GM11168 (cell line): ENCODE data around the gene MARCHF6.
"Not testable (repeated sequence)": the region's sequence is repeated elsewhere in the genome, so short reads cannot be mapped to it uniquely, and the experiment has no call there.

Source experiments
- in situ Hi-C: fragments of 300-500 bp; cut with MboI; formaldehyde crosslinking; loops from one replicate; pipeline ENCODE4 v1.12.0; 2022; ENCODE audit warnings: low sequenced_read_pairs; ENCODE audit not compliant: unreplicated experiment

The MARCHF6 gene

DNA sequence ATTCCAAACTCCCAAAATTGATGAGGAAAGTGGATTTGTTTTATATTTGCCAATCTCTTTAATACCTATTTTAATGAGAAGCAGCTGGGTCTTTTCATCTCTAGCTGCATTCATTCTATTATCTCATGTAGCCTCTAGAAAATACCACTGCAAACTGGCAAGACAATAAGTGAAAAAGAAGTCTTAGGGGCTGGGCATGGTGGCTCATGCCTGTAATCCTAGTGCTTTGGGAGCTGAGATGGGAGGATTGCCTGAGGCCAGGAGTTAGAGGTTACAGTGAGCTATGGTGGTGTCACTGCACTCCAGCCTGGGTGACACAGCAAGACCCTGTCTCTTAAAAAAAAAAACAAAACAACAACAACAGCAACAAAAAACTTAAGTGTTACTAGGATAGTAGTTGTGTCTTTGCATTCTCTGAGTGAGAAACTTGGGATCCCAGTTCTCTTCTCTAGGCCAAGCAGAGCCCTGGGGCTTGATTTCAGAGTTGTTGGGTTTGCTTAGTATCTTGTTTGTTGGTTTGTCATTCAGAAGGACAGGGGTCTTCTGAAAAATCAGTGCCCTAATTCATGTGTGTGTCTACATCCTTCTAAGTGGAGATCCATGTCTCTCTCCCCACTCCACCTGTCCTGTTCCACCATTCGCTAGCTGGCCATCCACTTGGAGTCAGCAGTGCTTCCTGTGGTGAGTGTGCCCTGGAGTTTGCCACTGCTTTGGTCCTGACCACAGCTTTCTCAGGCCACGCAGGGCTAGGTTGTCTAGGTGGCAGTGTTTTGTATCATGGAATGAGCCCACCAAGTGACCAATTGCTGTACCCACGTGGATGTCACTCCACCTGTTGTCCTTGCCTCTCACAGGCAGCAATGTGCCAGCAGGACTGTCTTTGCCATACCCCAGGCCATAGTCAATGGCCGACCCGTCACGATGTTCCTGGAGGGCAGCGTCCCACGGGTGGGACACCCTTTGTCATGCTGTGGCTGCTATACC, 19.5 kb downstream of the MARCHF6 start:
- in situ Hi-C loops: no loop called here

DNA sequence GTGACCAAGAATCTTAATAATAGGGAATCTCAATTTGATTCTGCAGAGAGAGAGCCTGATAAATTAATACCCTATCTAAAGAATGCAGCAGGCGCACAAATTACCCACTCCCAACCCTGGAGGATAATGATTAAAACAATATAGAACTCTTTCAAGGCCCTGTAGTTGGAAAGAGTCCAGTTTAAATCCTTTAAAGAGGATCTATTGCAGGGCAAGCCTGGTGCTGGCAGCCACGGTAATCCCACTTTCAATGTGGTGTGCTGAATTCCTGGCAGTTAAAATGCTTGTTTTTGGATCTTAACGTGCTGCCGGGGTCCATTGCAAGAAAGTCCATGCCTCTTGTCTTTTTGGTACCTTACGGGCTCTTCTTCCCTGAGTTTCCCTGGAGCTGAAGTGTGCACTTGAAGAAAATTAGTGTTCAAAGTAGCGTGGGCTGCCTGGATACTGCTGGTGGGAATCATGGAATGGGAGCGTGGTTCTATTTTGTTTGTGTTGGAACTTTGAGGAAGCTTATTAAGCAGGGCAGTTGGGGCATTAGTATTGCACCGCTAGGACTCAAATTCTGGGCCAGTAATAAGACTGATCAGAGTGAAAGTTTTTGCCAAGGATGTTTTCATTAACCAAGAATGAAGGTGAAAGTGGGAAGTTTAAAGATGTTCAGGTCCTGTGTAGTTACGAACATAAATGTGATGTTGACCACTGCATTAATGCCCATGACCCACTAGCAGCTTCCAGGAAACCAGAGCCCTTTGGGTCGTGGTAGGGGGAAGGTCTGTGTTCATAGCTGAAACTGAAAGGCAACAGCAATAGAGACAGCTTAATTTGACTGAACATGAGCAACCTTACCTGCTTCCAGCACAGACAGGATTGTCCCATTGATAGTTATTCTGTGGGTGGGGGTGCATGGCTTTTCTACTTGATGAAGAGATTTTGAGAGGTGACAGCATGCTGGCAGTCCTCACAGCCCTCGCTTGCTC, 20.8 kb downstream of the MARCHF6 start:
- in situ Hi-C loops: no loop called here

DNA sequence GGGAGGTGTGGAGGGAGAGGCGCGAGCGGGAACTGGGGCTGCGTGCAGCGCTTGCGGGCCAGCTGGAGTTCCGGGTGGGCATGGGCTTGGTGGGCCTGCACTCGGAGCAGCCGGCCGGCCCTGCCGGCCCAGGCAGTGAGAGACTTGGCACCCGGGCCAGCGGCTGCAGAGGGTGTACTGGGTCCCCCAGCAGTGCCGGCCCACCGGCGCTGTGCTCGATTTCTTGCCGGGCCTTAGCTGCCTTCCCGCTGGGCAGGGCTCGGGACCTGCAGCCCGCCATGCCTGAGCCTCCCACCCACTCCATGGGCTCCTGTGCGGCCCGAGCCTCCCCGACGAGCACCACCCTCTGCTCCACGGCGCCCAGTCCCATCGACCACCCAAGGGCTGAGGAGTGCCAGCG, 21.7 kb downstream of the MARCHF6 start:
- in situ Hi-C loops: not testable (repeated sequence)

DNA sequence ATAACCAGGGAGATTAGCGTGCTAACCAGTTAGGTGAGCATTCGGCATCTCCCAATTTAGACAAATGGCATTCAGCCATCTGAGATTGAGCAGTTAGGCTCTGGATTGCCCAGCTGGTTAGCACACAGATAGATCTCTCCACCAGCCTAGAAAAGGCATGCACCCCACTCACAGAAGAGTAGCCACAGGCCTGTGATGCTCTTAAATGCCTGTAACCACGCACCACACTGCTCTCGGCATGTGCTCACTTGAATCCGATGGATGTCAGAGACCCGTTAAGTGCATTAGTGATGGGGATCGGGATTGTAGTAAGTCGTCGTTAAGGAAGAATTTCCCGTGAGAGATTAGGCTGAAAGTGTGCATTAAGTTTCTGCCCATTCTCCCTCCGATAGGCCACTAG, 23.0 kb downstream of the MARCHF6 start:
- in situ Hi-C loops: no loop called here

DNA sequence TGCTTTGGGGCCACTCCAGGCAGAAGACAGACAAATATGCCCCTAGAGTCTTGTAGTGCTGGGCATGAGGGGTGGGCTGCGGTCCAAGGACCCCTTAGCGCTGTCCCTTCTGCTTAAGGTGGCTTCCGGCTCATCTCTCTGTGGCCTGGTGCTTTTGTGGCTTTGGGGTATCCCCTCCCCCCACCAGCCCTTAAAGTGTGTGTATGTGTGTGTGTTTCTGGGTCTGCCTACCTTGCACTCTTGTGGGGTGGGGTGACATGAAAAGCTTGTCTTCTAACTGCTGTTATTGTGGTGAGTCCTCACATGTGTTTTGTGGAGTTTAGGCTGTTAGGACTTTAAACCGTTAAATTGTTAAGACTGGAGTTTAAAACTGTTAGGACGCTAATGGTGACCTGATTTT, 23.6 kb downstream of the MARCHF6 start:
- in situ Hi-C loops: no loop called here

DNA sequence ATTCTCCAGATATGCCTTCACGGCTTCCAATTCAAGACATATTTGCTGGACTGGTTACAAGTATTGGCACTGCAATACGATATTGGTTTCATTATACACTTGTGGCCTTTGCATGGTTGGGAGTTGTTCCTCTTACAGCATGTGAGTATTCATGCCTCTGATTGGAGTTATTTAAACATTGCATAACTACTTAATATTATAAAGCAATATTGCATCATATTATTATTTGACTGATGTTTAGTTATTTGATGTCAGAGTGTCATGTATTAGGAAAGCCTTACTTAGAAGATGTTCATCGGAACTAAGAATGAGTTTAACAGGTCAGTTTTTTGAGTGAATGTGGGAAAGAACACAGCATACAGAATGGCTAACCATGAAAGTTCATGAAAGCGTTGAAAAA, 28.3 kb downstream of the MARCHF6 start:
- in situ Hi-C loops: no loop called here

DNA sequence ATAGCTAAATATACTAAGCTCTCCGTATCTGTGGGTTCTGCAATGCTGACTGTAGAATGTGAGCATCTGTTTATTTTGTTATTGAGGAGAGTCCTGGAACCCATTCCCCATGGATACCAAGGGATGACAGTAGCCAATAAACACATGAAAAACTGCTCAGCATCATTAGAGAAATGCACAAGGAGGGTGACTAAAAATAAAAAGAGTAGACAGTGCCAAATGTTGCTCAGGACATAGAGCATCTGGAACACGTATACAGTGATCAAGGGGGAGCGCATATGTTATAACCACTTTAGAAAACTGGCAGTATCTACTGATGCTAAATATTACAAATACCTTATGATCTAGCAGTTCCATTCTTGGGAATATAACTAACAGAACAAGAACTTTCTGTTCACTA, 31.0 kb downstream of the MARCHF6 start:
- in situ Hi-C loops: no loop called here

DNA sequence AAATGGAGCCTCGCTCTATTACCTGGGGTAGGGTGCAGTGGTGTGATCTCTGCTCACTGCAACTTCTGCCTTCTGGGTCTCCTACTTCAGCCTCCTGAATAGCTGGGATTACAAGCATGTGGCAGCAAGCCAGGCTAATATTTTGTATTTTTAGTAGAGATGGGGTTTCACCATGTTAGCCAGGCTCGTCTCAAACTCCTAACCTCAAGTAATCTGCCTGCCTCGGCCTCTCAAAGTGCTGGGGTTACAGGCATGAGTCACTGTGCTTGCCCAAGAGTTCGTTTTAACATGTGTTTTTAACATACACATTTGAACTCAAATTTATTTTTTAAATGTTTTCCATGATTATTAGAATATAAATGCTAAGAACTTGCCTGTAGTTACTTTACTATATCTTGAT, 34.2 kb downstream of the MARCHF6 start:
- in situ Hi-C loops: no loop called here

DNA sequence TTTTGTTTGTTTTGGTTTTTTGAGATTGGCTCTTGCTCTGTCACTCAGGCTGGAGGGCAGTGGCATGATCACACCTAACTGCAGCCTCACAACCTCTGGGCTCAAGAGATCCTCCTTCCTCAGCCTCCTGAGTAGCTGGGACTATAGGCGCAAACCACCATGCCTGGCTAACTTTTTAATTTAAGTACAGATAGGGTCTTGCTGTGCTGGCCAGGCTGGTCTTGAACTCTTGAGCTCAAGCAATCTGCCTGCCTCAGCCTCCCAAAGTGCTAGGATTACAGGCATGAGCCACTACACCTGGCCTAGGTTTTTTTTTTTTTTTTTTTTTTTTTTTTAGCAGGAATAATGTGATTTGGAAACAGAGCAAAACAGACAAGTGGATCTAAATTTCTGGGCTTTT, 37.6 kb downstream of the MARCHF6 start:
- in situ Hi-C loops: no loop called here

DNA sequence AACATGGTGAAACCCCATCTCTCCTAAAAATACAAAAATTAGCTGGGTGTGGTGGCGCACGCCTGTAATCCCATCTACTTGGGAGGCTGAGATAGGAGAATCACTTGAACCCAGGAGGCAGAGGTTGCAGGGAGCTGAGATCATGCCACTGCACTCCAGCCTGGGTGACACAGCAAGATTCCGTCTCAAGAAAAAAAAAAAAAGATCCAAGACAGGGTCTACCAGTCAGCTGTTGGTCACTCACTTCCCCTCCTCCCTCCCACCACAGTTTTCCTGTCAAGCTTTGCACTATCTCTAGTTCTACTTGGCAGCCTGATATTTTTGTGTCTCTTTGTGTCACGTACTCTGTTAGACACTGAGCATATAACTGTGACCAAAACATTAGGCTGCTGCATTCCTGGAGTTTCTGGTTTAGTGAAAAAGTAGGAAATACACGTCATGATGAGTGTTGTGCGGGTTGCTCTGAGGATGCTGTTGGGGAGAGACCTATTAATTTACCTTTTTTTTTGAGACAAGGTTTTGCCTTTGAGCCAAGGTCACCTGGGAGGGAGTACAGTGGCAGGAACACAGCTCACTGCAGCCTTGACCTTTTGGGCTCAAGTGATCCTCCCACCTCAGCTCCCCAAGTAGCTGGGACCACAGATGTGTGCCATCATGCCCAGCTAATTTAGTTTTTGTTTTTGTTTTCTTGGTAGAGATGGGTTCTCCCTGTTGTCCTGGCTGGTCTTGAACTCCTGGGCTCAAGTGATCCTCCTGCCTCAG, 39.3 kb downstream of the MARCHF6 start:
- in situ Hi-C loops: not testable (repeated sequence)

DNA sequence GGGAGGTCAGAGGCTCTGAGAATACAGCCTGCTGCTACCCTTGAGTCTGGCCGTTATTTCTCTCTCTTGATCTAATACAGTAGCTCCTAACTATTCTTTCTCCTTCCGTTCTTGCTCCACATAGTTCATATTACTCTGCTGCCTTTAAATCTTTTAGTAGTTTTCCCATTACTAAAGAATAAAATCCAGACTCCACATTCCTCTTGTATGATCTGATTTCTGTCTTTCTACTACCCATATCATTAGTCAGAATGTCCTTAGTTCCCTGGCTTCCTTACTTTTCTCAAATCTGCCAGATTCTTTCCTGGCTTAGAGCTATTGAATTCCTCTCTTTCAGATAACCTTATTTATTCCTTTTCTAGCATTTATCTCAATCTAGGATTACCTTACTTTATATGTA, 40.0 kb downstream of the MARCHF6 start:
- in situ Hi-C loops: no loop called here

DNA sequence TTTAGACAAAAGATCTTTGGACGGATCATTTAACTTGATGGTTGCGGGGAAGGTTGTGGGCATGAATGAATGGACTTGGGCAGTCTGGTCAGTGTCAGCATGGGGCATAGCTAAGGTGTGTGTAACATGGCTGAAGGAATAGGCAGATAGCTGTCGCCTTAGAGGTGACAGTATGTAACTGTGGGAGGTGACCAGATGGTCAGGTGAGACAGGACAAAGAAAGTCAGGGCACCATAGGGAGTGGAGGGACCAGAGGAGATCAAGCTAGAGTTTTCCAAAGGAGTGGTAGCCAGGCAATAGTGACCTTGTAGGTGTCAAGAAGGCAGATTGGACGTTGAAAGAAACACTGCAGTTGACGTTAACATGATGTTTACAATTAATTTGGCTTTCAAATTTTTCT, 43.1 kb downstream of the MARCHF6 start:
- in situ Hi-C loops: no loop called here

DNA sequence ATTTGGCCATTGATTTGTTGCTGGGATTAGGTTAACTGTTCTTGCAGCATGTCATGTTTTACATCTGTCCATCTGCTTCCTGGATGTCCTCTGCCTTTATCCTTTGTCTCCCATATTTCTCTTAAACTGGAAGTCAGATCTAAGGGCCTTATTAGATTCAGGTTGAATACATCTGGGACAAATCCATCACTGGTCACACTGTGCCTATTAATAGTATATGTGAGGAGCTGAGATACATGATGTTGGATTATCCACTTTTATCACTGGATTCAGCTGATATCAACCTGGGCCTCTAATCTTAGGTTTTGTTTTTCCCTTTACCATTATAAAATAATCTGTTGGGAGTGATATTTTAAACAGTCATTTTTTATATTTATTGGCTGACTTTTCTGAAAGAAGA, 46.3 kb downstream of the MARCHF6 start:
- in situ Hi-C loops: loop anchor here (25.0 kb wide), 1 partner anchor 113 kb away; no protein-coding TSS in a partner anchor

DNA sequence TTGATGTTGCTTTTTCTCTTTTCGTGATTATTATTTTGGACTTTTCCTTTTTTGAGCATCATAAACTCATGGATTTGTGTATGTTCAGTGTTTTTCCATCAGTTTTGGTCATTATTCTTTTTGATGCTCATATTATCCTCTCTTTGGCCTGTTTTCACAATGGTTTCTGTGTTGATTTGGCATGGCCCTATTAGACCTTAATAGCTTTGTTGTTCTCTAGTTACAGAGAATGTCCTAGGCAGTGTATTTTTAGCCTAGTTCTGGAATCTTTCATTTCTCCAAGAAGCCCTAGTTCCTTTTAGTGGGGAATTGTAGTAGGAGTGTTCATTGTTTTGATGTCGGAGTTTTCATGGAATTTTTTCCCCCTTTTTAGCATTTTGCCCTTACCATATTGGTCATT, 46.9 kb downstream of the MARCHF6 start:
- in situ Hi-C loops: loop anchor here (25.0 kb wide), 1 partner anchor 113 kb away; no protein-coding TSS in a partner anchor

DNA sequence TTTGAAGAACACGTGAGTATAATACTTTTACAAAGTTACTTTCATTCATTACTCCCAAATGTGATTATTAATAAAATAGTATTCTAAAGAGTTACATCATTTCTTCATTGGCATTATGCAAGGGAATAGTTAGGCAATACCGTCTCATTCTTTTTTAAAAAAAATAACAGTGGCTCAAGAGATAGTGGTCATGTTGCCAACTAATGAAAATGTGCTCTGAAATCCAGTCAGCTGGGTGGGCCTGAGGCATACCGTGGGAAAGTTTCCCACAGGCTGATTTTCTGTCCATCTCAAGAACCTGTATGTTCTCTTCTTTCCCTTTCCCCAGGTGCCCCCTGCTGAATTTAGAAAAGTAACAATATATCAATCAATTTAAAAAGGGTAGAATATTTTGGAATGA, 47.3 kb downstream of the MARCHF6 start:
- in situ Hi-C loops: loop anchor here (25.0 kb wide), 1 partner anchor 114 kb away; no protein-coding TSS in a partner anchor

DNA sequence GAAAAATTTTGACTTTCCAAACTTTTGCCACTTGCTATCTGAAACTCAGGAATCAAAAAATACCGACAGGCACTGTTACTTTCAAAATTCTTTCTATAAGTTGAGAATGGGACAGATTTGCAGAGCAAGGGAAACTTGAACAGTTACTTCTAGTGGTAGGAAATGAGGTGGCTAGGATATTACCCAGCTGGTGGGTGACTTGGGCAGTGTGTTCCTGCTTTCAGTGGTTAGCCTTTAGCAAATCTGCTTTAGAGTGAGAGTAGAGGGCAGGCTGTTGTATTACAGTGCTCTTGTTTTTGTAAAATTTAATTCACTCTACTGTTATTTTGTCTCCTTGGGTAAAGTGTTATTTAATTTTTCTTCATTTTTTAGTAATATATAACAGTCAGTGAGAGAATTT, 48.0 kb downstream of the MARCHF6 start:
- in situ Hi-C loops: loop anchor here (25.0 kb wide), 1 partner anchor 114 kb away; no protein-coding TSS in a partner anchor
